GM19035 (cell line): ENCODE data around the gene STK39.

ENCODE experiments used
- ATAC-seq: cut with Tn5 transposase; IDR thresholded peaks from one replicate; pipeline ENCODE4 v1.9.1; 2021; ENCODE audit not compliant: unreplicated experiment

Gene STK39

DNA sequence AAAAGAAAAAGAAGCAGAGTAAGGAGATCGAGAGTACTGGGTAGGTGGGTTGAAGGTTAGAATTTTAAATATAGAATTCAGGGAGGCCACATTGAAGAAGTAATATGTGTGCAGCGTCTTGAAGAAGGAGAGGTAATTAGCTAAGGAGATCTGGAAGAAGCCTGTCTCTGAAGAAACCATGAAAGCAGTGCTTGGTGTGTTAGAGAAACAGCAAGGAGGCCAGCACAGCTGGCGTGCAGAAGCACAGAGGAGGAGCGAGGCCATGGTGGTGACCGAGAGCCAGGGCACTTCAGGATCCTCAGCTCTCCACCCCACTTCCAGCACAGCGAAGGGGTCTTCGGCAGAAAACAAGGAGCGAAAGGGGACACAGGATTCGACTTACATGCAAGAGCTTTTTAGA is 305.8 kb downstream of the STK39 start:
- ATAC-seq: no peak

DNA sequence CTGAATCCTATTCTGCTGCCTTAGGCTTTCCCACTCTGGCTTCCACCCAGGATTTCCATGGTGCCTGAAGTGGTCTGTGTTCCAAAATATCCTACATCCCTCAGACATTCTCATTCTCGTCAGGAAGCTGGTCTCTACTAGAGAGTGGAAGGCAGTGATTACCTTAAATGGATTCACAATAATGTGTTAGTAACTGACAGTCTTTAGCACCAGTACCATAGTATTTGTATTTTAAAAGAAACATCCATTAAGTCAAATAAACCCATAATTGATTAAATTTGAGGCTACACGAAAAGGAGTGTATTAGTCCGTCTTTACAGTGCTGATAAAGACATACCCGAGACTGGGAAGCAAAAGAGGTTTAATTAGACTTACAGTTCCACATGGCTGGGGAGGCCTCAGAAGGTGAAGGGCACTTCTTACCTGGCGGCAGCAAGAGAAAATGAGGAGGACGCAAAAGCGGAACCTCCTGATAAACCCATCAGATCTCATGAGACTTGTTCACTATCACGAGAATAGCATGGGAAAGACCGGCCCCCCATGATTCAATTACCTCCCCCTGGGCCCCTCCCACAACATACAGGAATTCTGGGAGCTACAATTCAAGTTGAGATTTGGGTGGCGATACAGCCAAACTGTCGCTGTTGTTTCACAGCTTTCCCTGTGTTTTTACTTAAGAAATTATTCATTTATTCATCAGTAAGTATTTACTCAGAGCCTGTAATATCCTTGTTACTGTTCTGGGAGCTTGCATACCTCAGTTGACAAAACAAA is 306.5 kb downstream of the STK39 start:
- ATAC-seq: no peak

- ATAC-seq: no peak
Measured at GRCh38 chr2:167940346-167940725, 307.1 kb downstream of the STK39 start.

- no peak for ATAC-seq
Measured at GRCh38 chr2:167939514-167940345, 307.7 kb downstream of the STK39 start.

- no peak for ATAC-seq
Measured at GRCh38 chr2:167937403-167937802, 310.0 kb downstream of the STK39 start.

DNA sequence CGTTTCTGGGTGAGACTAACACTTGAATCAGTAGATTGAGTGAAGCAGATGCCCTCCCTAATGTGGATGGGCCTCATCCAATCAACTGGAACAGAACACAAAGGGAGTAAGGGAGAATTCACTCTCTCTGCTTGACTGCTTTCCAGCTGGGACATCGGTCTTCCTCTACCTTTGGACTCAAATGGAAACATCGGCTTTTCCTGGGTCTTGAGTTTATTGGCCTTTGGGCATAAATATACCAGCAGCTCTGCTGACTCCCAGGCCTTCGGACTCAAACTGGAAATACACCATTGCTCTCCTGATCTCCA is 311.6 kb downstream of the STK39 start:
- ATAC-seq: no peak

DNA sequence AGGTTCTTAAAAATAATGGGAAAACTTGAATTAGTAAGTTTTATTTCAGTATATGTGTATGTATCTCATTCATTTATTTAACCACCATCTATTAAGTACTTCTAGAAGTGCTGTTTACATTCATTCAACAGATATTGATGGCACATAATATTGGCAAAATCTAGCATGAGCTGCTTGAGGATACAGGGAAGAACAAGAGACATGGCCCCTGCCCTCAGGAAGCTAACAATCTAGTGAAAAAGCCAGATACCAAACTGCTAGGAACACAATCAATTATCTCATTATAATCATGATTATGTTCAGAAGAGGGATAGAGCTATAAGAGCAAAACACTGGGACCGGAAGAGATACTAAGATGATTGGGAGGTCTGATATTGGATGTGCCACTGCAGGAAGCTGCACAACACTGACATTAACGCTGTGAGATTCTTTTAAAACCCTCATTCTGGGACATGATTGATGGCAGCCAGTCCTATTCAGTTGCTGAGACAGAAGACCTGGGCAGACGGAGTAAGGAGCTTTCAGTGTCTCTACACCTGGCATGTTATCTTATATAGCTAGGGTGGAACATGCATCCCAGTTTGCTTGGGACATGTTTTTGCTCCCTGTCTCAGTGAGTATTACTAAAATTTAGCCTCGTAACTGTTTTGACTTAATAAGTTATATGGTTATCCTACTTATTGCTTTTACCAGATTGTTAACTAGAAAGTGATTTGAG is 314.1 kb downstream of the STK39 start:
- no peak for ATAC-seq

GRCh38 chr2:167932123-167932693 is 315.2 kb downstream of the STK39 start:
- ATAC-seq: no peak

DNA sequence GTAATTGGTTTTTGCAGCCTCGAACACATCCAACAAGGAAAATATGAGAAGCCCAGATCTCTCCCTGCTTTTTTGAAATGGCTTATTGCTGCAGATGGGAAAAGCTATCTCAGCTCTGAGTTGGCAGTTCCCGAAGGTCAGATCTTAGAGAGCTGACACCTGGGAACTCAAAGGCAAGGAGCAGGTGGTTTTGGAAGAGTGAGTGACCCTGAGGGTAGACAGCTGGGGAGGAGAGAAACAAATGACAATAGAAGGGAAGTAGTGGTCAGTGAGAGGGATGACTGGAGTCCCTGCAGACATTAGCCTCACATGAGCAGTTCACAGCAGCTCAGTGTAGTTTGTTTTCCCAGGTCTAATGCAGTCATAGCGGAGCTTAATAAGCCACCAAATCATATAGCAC is 317.9 kb downstream of the STK39 start:
- ATAC-seq: no peak

DNA sequence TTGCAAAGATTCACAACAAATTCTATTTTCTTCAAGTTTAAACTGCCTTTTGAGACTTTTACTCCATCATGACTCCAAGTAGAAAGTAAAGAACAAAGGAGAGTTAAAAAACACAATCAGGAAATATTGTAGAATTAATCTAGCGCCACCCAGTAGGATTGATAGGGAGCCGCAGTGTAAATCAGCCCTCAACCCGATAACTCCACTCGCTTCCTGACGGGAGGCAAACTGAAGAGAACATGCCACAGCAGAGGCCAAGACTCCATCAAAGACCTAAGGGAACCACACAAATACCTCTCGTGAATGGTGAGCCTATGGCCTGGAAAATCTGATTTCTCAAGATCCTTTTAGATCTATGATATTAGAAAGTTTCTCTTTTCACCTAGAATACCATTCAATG is 319.0 kb downstream of the STK39 start:
- no peak for ATAC-seq

DNA sequence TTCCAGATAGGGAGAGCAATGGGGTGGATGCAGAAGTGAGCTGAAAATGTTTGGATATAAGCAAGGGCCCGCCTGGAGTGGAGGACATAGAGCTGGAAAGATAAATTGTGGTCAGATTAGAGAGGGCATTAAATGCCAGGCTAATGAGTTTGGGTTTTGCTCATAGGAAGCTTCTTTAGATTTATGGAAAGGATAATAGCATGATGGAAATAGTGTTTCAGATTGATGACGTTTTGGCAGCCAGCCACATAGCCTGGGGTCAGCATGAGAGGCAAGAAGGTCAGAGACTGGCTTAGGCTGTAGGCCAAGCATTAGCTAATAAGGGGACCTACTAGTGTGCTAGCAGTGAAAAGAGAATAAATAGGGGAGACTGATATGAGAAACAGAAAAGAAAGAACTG is 321.6 kb downstream of the STK39 start:
- ATAC-seq: no peak

- ATAC-seq: no peak
Measured at GRCh38 chr2:167924556-167924955, 322.8 kb downstream of the STK39 start.

- ATAC-seq: no peak
Measured at GRCh38 chr2:167916756-167917155, 330.6 kb downstream of the STK39 start.

DNA sequence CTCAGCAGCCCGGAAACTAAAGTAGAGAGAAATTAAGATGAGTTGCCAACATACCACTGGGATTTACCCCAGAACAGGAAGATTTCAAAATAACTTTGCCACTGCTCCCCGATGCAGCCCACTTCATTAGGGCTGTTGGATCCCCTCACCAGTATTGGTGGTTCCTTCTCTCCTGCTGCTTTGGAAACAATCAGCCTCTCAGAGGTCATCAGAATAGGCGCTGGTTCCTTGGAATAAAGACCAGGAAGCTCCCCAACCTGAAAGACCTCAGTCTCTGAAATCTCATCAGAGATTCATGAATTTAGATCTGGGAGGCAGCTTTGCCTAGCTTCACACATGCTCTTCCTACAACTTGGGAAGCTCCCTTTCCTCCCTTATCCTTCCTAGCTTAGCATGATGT is 332.4 kb downstream of the STK39 start:
- ATAC-seq: no peak

DNA sequence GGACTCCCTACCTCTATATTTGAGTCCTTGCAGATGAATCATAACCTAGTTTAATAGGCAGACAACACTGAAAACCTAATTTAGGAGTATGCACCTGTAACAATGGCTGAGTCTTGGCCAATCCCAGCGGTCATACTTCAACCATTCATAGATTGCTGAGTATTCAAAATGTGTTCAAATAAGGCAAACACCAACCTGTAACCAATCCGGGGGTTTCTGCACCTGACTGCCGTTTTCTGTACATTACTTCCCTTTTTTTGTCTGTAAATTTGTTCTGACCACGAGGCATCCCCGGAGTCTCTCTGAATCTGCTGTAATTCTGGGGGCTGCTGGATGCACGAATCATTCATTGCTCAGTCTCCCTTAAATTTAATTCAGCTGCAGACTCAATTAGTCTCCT is 338.6 kb downstream of the STK39 start:
- no peak for ATAC-seq

DNA sequence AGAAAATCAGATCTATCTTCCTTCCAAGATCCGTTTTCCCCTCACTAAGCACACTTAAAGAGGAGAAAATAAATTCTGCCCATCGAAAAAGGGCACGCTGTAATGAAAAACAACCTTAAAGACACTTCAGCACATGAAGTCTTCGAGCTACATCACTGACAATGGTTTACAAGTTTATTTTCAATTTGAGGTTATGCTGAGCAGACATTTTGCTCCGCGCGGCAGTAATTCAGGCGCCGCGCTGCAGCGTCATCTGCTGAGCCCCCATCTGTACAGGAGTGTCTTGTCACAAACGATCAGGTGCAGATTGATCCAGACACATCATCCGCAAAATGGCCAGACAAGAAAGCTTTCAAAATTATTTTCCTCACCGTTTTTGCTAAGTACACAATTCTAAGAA is 341.7 kb downstream of the STK39 start:
- ATAC-seq: no peak
